HCT116 (cell line): ENCODE measurements around the gene ANO3. TPM values are rescaled to one million over a fixed set of nuclear protein-coding genes. Genes with fewer than 3 reads are reported as not detected.

Experiments
- ATAC-seq: fragments of 200-7000 bp; cut with Tn5 transposase; 2 replicates; pipeline ENCODE4 v1.9.1; 2020; ENCODE audit warnings: mild to moderate bottlenecking, moderate library complexity
- BruUV-seq: library from RNA; stranded (reverse); fragments of 400-500 nt; replicated peaks from 2 replicates; lab custom pipeline; 2021; lab: Mats Ljungman, UMichigan
- CTCF ChIA-PET: fragments of 300-600 bp; sonication (Branson Sonifier 250); formaldehyde crosslinking; loops from one replicate; lab custom pipeline; 2021; ENCODE audit warnings: antibody characterized with exemption; lab: Charles Lee
- POLR2A ChIA-PET: fragments of 300-600, 350-600 bp; sonication (Branson Sonifier 250); formaldehyde crosslinking; loops from one replicate; lab custom pipeline; 2021; ENCODE audit warnings: antibody characterized with exemption; lab: Charles Lee
- RAD21 ChIA-PET, 2 experiments: fragments of 300-600 bp; sonication (Branson Sonifier 250); formaldehyde crosslinking; loops; one replicate each; lab custom pipeline; 2023; ENCODE audit warnings: low total read pairs in 2 of 2; ENCODE audit not compliant: uncharacterized antibody in 2 of 2, unreplicated experiment in 2 of 2, low non-redundant PET in 1 of 2; lab: Charles Lee
- DNase-seq: peaks from one replicate; pipeline ENCODE4 v3.0.0-alpha.2; 2010; ENCODE audit warnings: low read depth, low spot score
- H2AFZ ChIP-seq: fragments of 200-600 bp; shearing (Covaris generic), sonication (generic); 2 replicates; pipeline ENCODE4 v1.6.1; 2017; ENCODE audit warnings: low read depth, mixed run types, mixed read lengths, antibody characterized with exemption, low read length; ENCODE audit not compliant: poor library complexity, severe bottlenecking
- H3K27ac ChIP-seq: 2 replicates; pipeline ENCODE4 v1.5.1; 2012; ENCODE audit warnings: low read depth, low read length
- H3K27me3 ChIP-seq: fragments of 200-600 bp; sonication (generic); 2 replicates; pipeline ENCODE4 v1.6.1; 2016; ENCODE audit warnings: mixed run types, low read length, mixed read lengths; ENCODE audit not compliant: insufficient read depth
- H3K36me3 ChIP-seq, 2 experiments: fragments of 200-500 bp in 1 of 2; fragments of 200-600 bp in 1 of 2; sonication (Bioruptor generic) in 1 of 2; sonication (generic) in 1 of 2; 2 replicates each; pipeline versions ENCODE4 v1.5.1 to v1.6.1; 2014 to 2016; ENCODE audit warnings: low read length in 2 of 2, inconsistent platforms in 1 of 2, mixed read lengths in 1 of 2, mixed run types in 1 of 2; ENCODE audit not compliant: insufficient read depth in 2 of 2, control insufficient read depth in 1 of 2
- H3K4me1 ChIP-seq, 2 experiments: fragments of 200-600 bp in 1 of 2; sonication (generic) in 1 of 2; 2 replicates each; pipeline versions ENCODE4 v1.5.1 to v1.6.1; 2012 to 2017; ENCODE audit warnings: low read length in 2 of 2, inconsistent platforms in 1 of 2, mild to moderate bottlenecking in 1 of 2, mixed read lengths in 1 of 2, mixed run types in 1 of 2, moderate library complexity in 1 of 2; ENCODE audit not compliant: insufficient read depth in 2 of 2, control insufficient read depth in 1 of 2
- H3K4me2 ChIP-seq: fragments of 200-600 bp; sonication (generic); 2 replicates; pipeline ENCODE4 v1.6.1; 2017; ENCODE audit warnings: mixed run types, low read length, mixed read lengths
- H3K4me3 ChIP-seq, 2 experiments: fragments of 200-600 bp in 1 of 2; sonication (generic) in 1 of 2; replicated peaks in 1 of 2; 2 replicates each; pipeline ENCODE4 v1.5.1; 2011 to 2016; ENCODE audit warnings: low read length in 2 of 2, control low read depth in 1 of 2, low read depth in 1 of 2, mild to moderate bottlenecking in 1 of 2, mixed read lengths in 1 of 2, mixed run types in 1 of 2
- H3K79me2 ChIP-seq: fragments of 200-600 bp; sonication (generic); 2 replicates; pipeline ENCODE4 v1.6.1; 2017; ENCODE audit warnings: mild to moderate bottlenecking, mixed run types, low read length, moderate library complexity, mixed read lengths; ENCODE audit not compliant: insufficient read depth
- H3K9ac ChIP-seq: fragments of 200-600 bp; sonication (generic); 2 replicates; pipeline ENCODE4 v1.6.1; 2016; ENCODE audit warnings: low read length, mixed read lengths
- H3K9me2 ChIP-seq: fragments of 200-600 bp; sonication (generic), shearing (Covaris generic); 2 replicates; pipeline ENCODE4 v1.6.1; 2017; ENCODE audit warnings: mixed run types, mild to moderate bottlenecking, moderate library complexity; ENCODE audit not compliant: insufficient read depth
- H3K9me3 ChIP-seq, 2 experiments: fragments of 200-500 bp in 1 of 2; fragments of 200-600 bp in 1 of 2; sonication (Bioruptor generic) in 1 of 2; sonication (generic) in 1 of 2; 2 replicates each; pipeline ENCODE4 v1.6.1; 2014 to 2017; ENCODE audit warnings: low read length in 2 of 2, mixed read lengths in 2 of 2, inconsistent platforms in 1 of 2, low read depth in 1 of 2, mild to moderate bottlenecking in 1 of 2, mixed run types in 1 of 2, moderate library complexity in 1 of 2; ENCODE audit not compliant: control insufficient read depth in 1 of 2, insufficient read depth in 1 of 2
- H4K20me1 ChIP-seq: fragments of 200-600 bp; sonication (generic), shearing (Covaris generic); 2 replicates; pipeline ENCODE4 v1.6.1; 2017; ENCODE audit warnings: mixed run types, mild to moderate bottlenecking, moderate library complexity; ENCODE audit not compliant: insufficient read depth
- CTCF ChIP-seq, 3 experiments: fragments of 200-600 bp in 1 of 3; sonication (generic) in 1 of 3; IDR thresholded peaks in 2 of 3; conservative IDR thresholded peaks in 1 of 3; 2 replicates each; pipeline ENCODE4 v1.5.1; 2012 to 2017; ENCODE audit warnings: low read depth in 2 of 3, low read length in 2 of 3, antibody characterized with exemption in 1 of 3, borderline replicate concordance in 1 of 3, control low read depth in 1 of 3, mild to moderate bottlenecking in 1 of 3, mixed read lengths in 1 of 3, mixed run types in 1 of 3, moderate library complexity in 1 of 3; ENCODE audit not compliant: insufficient read depth in 1 of 3
- EGR1 ChIP-seq: IDR thresholded peaks from 2 replicates; pipeline ENCODE4 v1.6.1; 2012; ENCODE audit warnings: low read depth
- EZH2 ChIP-seq: fragments of 200-600 bp; sonication (generic); IDR thresholded peaks from 2 replicates; pipeline ENCODE4 v1.6.1; 2017; ENCODE audit warnings: antibody characterized with exemption, mixed run types
- JUND ChIP-seq: IDR thresholded peaks from 2 replicates; pipeline ENCODE4 v1.6.1; 2012
- POLR2A ChIP-seq: IDR thresholded peaks from 2 replicates; pipeline ENCODE4 v1.7.0; 2011; ENCODE audit warnings: borderline replicate concordance; ENCODE audit not compliant: insufficient read depth, insufficient read length; ENCODE audit errors: extremely low read depth
- SP1 ChIP-seq: IDR thresholded peaks from 2 replicates; pipeline ENCODE4 v1.6.1; 2012; ENCODE audit warnings: low read depth
- SRF ChIP-seq: IDR thresholded peaks from 2 replicates; pipeline ENCODE4 v1.6.1; 2012; ENCODE audit warnings: low read depth
- ZNF274 ChIP-seq: fragments of 200-500 bp; sonication (Bioruptor generic); IDR thresholded peaks from 2 replicates; pipeline ENCODE4 v1.6.1; 2014; ENCODE audit warnings: mild to moderate bottlenecking, low read depth, low read length, inconsistent platforms
- intact Hi-C: fragments of 100-400 bp; cut with micrococcal nuclease; formaldehyde crosslinking; loops from 2 replicates; pipeline ENCODE4 v1.10.0; 2022
- total RNA-seq: library from RNA; stranded (reverse); gene quantifications from one replicate; pipeline ENCODE4 v1.2.1, GENCODE V29; 2021; ENCODE audit not compliant: unreplicated experiment
- TF ChIP-seq, protein P1 (sequence below): IDR thresholded peaks from 2 replicates; pipeline ENCODE4 v1.6.1; 2012; ENCODE audit warnings: low read depth
- TF ChIP-seq, protein P2 (sequence below): IDR thresholded peaks from 2 replicates; pipeline ENCODE4 v1.6.1; 2012

ANO3 gene
- total RNA-seq, 1 experiment from 2014 or later = not detected

GRCh38 chr11:26412955-26413354, 81.0 kb downstream of the ANO3 start:
- ATAC-seq = no peak
- CTCF ChIA-PET = no interaction called here
- H3K27ac ChIP-seq = no peak overlapping the region
- H3K36me3 ChIP-seq = no peaks in the 10 kb centered on the region
- BruUV-seq = no TSS peak
- H3K79me2 ChIP-seq = no peaks in the 10 kb centered on the region
- no peak overlapping the region for H3K9ac ChIP-seq
- intact Hi-C loops = no loop called here
- DNase-seq = no peak
- POLR2A ChIA-PET = no interaction called here
- H2AFZ ChIP-seq = no peak overlapping the region
- no peaks in the 10 kb centered on the region; the same call in 1 of the 2 replicates for H4K20me1 ChIP-seq
- H3K9me2 ChIP-seq = no peaks in the 10 kb centered on the region
- no peaks in the 10 kb centered on the region for H3K27me3 ChIP-seq
- H3K4me2 ChIP-seq = no peak overlapping the region
- no peak overlapping the region for H3K4me3 ChIP-seq
- peaks cover 5 to 9% of the 10 kb centered on the region in 2 experiments; a peak in 2 of 4 replicates for H3K9me3 ChIP-seq
- no peaks in the 10 kb centered on the region for H3K4me1 ChIP-seq
- no peak for TF ChIP-seq POLR2A
- no peak for TF ChIP-seq ZNF274
- RAD21 ChIA-PET = no interaction called here

GRCh38 chr11:26418386-26418912, 86.5 kb downstream of the ANO3 start:
- CTCF ChIA-PET = no interaction called here
- no peak overlapping the region for H2AFZ ChIP-seq

More at GRCh38 chr11:26418386-26418912, 86.5 kb downstream of the ANO3 start:
- no peak overlapping the region for H3K4me3 ChIP-seq
- no peaks in the 10 kb centered on the region for H3K4me1 ChIP-seq
- no peaks in the 10 kb centered on the region for H3K9me2 ChIP-seq
- H3K79me2 ChIP-seq = no peaks in the 10 kb centered on the region
- no peaks in the 10 kb centered on the region for H3K36me3 ChIP-seq
- no peak overlapping the region for H3K27ac ChIP-seq
- peaks cover 0 to 15% of the 10 kb centered on the region in 2 experiments; a peak in 2 of 4 replicates for H3K9me3 ChIP-seq
- RAD21 ChIA-PET = no interaction called here
- TF ChIP-seq ZNF274 = no peak
- no peak for TF ChIP-seq CTCF (IDR thresholded peaks at IDR 0.05 in 2 of 3, conservative IDR thresholded peaks at IDR 0.05 in 1 of 3; ENCODE audit: borderline replicate concordance in 1 of 3, insufficient read depth in 1 of 3, low read depth in 2 of 3, low read length in 2 of 3)
- no peak for TF ChIP-seq JUND
- TF ChIP-seq, protein P1, sequence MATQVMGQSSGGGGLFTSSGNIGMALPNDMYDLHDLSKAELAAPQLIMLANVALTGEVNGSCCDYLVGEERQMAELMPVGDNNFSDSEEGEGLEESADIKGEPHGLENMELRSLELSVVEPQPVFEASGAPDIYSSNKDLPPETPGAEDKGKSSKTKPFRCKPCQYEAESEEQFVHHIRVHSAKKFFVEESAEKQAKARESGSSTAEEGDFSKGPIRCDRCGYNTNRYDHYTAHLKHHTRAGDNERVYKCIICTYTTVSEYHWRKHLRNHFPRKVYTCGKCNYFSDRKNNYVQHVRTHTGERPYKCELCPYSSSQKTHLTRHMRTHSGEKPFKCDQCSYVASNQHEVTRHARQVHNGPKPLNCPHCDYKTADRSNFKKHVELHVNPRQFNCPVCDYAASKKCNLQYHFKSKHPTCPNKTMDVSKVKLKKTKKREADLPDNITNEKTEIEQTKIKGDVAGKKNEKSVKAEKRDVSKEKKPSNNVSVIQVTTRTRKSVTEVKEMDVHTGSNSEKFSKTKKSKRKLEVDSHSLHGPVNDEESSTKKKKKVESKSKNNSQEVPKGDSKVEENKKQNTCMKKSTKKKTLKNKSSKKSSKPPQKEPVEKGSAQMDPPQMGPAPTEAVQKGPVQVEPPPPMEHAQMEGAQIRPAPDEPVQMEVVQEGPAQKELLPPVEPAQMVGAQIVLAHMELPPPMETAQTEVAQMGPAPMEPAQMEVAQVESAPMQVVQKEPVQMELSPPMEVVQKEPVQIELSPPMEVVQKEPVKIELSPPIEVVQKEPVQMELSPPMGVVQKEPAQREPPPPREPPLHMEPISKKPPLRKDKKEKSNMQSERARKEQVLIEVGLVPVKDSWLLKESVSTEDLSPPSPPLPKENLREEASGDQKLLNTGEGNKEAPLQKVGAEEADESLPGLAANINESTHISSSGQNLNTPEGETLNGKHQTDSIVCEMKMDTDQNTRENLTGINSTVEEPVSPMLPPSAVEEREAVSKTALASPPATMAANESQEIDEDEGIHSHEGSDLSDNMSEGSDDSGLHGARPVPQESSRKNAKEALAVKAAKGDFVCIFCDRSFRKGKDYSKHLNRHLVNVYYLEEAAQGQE = no peak
- TF ChIP-seq SP1 = no peak
- no peak for TF ChIP-seq EGR1
- TF ChIP-seq, protein P2, sequence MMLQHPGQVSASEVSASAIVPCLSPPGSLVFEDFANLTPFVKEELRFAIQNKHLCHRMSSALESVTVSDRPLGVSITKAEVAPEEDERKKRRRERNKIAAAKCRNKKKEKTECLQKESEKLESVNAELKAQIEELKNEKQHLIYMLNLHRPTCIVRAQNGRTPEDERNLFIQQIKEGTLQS = no peak
- TF ChIP-seq SRF = no peak
- TF ChIP-seq EZH2 = no peak
- intact Hi-C loops = no loop called here
- no TSS peak for BruUV-seq
- no peaks in the 10 kb centered on the region for H3K27me3 ChIP-seq
- H4K20me1 ChIP-seq = no peaks in the 10 kb centered on the region; the same call in 1 of the 2 replicates
- H3K4me2 ChIP-seq = no peak overlapping the region
- ATAC-seq (no peak), DNase-seq (no peak)
- POLR2A ChIA-PET = no interaction called here
- H3K9ac ChIP-seq = no peak overlapping the region
